ENCODE results near the gene SLC2A4.

Gene SLC2A4

DNA sequence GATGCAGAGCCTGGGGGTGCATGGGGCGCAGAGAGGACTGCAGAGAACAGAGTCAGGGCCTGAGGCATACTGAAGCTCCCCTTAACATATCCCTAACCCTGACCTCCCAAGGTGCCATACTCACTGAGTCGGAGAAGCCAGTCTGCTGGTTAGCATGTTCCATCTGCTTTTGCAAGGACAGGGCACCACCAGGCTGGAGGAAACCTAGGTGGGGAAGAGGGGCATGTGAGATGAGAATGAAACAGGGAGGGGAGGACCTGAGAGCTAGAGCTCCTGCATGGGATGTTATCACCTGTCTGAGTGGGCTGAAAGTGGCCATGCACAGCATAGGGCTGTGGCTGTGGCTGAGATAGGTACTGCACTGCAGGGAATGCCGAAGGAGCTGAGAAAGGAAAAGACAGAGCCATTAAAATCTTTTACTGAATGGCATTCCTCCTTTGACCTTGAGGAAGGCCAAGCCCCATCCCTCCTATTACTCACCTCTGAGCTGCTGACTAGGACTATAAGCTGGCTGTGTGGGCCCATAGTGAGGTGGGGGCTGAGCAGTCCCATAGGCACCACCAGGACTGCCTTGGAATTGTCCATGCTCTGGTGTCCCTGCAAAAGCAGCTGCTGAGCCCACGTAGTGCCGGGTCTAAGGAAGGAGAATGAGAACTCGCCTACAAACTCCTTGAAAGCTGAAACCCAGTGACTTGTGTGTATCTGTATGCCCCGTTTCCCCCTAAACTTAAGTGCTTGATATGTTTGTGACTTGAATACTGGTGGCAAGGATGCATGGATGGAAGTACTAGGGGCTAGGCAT lies 31.8 kb downstream of the SLC2A4 start:
- Histone ChIP-seq H3K36me3 (ENCODE audit: control insufficient read depth in 2 of 2, insufficient read depth in 2 of 2, low read length in 2 of 2) (peaks cover 43 to 53% of the 10 kb centered on the region in 2 donors), H3K9me3 (ENCODE audit: control insufficient read depth in 2 of 2, low read length in 2 of 2) (no peaks in the 10 kb centered on the region), H3K27ac (ENCODE audit: low read depth in 2 of 2, low read length in 2 of 2) (no peak overlapping the region), H3K4me3 (ENCODE audit: low read length in 2 of 2) (no peak overlapping the region), H3K27me3 (ENCODE audit: control insufficient read depth in 2 of 2, insufficient read depth in 2 of 2, low read length in 2 of 2) (no peaks in the 10 kb centered on the region), H3K9ac (ENCODE audit: low read depth in 1 of 2, low read length in 2 of 2) (no peak overlapping the region), H3K4me1 (ENCODE audit: control insufficient read depth in 2 of 2, insufficient read depth in 2 of 2, low read length in 2 of 2) (peaks cover 33 to 40% of the 10 kb centered on the region in 2 donors)

DNA sequence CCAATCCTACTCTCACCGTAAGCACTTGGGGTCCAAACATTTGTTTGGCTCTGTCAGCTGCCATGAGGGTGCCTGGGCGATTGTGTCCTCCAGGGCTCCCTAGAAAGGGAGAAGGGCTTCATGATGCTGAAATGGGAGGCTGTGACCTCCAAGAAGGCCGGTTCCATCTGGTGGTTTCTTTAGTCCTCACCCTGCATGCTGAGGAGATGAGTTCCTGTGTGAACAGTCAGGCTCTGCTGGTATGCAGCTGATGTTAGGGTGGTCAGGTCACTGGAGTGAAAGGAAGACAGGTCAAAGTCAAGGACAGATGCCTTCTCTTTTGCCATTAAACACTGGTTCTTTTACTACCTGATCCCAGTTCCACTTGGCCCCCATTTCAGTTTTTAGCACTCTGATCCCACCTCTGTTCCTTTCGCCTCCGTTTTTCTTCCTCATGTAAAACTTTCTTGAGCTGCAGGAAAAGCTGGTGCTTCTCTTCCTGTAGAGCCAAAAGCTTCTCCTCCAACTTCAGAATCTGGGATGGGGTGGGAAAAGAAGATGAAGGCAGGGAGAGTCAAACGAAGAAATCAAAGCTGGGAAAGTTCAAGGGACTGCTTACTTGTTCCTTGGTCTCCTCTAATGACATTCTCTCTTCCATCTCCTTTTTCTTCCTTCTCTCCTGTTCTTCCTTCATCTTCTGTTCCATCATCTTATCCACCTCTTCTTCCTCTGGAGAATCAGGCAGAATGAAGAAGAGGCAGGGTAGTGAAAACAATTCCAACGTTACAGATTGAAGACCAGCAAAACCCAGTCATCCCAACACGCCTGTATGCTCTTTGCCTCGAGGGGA lies 32.6 kb downstream of the SLC2A4 start:
- Histone ChIP-seq H3K36me3 (ENCODE audit: control insufficient read depth in 2 of 2, insufficient read depth in 2 of 2, low read length in 2 of 2) (peaks cover 49 to 62% of the 10 kb centered on the region in 2 donors), H3K27me3 (ENCODE audit: control insufficient read depth in 2 of 2, insufficient read depth in 2 of 2, low read length in 2 of 2) (no peaks in the 10 kb centered on the region), H3K27ac (ENCODE audit: low read depth in 2 of 2, low read length in 2 of 2) (peak overlapping the region; percentile 87 to 93), H3K9me3 (ENCODE audit: control insufficient read depth in 2 of 2, low read length in 2 of 2) (no peaks in the 10 kb centered on the region), H3K4me3 (ENCODE audit: low read length in 2 of 2) (peak overlapping the region; percentile 81 to 88), H3K9ac (ENCODE audit: low read depth in 1 of 2, low read length in 2 of 2) (peak overlapping the region; percentile 86 to 87), H3K4me1 (ENCODE audit: control insufficient read depth in 2 of 2, insufficient read depth in 2 of 2, low read length in 2 of 2) (peaks cover 26 to 35% of the 10 kb centered on the region in 2 donors)

DNA sequence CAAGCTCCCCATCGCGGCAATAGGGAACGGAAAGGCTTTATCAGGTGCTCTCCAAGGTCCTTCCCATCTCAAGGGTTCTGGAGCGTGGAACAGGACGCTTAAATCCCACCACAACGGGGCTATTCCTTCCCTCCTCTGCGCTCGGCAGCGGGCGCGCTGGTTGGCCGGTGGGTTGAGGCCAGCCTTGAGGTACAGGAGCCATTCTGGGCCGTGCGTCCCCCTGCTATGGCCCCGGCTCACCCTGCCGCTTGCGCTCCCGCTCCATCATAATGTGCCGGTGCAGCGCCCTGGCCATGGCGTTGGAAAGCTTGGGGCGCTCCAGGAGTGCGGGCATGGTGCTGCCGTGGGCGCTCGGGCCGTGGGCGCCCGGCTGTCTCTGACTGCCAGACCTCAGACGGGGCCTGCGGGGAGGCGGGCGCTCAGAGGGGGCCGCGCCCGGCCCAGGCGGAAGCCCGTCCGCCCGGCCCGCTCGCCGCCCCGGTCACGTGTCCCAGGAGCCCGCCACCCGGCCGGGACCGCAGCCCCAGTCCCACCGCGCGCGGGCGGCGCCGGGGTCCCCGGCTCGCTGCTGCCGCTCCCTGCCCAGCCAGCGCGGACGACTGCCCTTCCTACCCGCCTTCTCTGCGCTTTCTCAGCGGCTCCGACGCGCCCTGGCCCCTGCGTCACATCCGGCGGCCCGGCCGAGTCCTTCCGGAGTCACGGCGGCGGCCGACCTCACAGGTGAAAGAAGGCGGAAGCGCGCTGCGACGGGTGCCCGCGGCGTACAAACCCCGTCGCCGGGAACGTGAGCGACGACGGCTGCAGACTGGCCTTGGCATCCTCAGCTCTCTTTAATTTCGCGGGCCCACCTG lies 33.4 kb downstream of the SLC2A4 start, which contains the start of gene GPS2:
GPS2 (minus strand) TSS at position 642 of the 851 bp plus-strand sequence; CDS start at position 334, 308 bp downstream.
- peaks cover 44 to 57% of the 10 kb centered on the region in 2 donors for H3K36me3 ChIP-seq (ENCODE audit: control insufficient read depth in 2 of 2, insufficient read depth in 2 of 2, low read length in 2 of 2)
- peak within 1 kb of the TSS; percentile 86 to 87 for H3K9ac ChIP-seq (ENCODE audit: low read depth in 1 of 2, low read length in 2 of 2)
- H3K27ac ChIP-seq (ENCODE audit: low read depth in 2 of 2, low read length in 2 of 2): peak within 1 kb of the TSS; percentile 87 to 93
- H3K27me3 ChIP-seq (ENCODE audit: control insufficient read depth in 2 of 2, insufficient read depth in 2 of 2, low read length in 2 of 2): no peaks in the 10 kb centered on the region
- peak within 1 kb of the TSS; percentile 81 to 88 for H3K4me3 ChIP-seq (ENCODE audit: low read length in 2 of 2)
- peaks cover 18 to 26% of the 10 kb centered on the region in 2 donors for H3K4me1 ChIP-seq (ENCODE audit: control insufficient read depth in 2 of 2, insufficient read depth in 2 of 2, low read length in 2 of 2)
- H3K9me3 ChIP-seq (ENCODE audit: control insufficient read depth in 2 of 2, low read length in 2 of 2): no peaks in the 10 kb centered on the region

DNA sequence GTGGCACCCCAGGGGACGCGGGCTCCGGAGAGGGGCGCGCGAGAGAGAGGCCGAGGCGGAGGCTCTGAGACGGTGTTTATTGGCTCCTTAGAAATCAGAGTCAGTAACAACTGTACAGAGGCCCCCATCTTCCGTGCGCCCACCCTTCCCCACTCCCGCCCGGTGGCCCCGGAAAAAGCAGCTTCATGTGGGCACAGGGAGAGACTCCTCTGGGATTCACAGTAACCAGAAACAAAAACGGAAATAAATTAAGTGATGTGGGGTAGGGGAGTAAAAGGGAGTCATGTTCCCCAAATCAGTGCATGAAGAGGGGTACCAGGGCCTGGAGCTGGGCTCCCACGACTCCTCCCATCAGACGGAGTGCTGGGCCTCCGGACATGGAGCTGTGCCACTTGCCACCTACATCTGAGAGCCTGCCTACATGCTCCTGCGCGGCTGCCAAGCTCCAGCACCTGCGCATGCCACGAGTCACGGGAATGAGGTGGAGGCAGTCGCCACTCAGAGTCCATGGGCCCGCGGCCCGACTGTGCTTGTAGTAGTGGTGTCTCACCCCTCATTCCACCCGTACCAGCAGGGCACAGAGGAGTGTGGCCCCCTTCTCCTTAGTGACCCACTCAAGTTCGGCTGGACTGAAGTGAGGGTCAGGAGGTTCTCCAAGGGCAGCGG lies 34.2 kb downstream of the SLC2A4 start:
- H3K36me3 ChIP-seq (ENCODE audit: control insufficient read depth in 2 of 2, insufficient read depth in 2 of 2, low read length in 2 of 2): peaks cover 42 to 55% of the 10 kb centered on the region in 2 donors

DNA sequence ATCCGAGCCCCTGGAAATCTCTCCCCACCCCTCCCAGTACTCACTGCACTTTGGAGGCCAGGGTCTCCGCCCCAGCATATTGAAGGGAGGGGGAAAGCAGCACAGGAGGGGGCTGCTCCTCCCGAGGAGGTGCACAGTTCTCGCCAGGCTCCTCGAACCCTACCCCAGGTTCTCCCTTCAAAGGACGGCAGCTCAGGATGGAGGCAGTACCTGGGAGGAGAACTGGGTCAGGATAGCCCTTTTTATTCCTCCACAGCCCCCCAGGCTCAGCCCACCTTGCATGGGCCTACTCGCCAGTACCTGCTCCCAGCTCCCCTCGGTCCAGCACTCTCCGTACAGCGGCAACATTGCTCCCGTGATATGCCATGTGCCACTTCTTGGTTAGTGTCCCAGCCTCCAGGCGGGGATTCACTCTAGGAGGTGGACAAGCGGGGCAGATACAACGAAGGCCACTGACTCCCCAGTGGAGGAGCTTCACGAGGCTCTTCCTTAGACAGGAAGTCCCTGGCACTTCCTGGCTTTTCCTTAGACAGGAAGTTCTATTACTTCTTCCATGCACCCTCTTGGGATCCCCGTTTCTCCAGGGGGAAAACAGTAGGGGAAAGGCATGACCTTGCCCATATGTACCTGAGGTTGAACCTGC lies 35.8 kb downstream of the SLC2A4 start:
- Histone ChIP-seq H3K27me3 (ENCODE audit: control insufficient read depth in 2 of 2, insufficient read depth in 2 of 2, low read length in 2 of 2) (no peaks in the 10 kb centered on the region), H3K36me3 (ENCODE audit: control insufficient read depth in 2 of 2, insufficient read depth in 2 of 2, low read length in 2 of 2) (peaks cover 46 to 58% of the 10 kb centered on the region in 2 donors), H3K9ac (ENCODE audit: low read depth in 1 of 2, low read length in 2 of 2) (no peak overlapping the region), H3K4me3 (ENCODE audit: low read length in 2 of 2) (no peak overlapping the region), H3K9me3 (ENCODE audit: control insufficient read depth in 2 of 2, low read length in 2 of 2) (no peaks in the 10 kb centered on the region), H3K4me1 (ENCODE audit: control insufficient read depth in 2 of 2, insufficient read depth in 2 of 2, low read length in 2 of 2) (peaks cover 14 to 24% of the 10 kb centered on the region in 2 donors), H3K27ac (ENCODE audit: low read depth in 2 of 2, low read length in 2 of 2) (no peak overlapping the region)

More for the DNA sequence above, 34.2 kb downstream of the SLC2A4 start:
- Histone ChIP-seq H3K4me3 (ENCODE audit: low read length in 2 of 2) (peak overlapping the region; percentile 81 to 88), H3K9ac (ENCODE audit: low read depth in 1 of 2, low read length in 2 of 2) (peak overlapping the region; percentile 86 to 87), H3K4me1 (ENCODE audit: control insufficient read depth in 2 of 2, insufficient read depth in 2 of 2, low read length in 2 of 2) (peaks cover 14 to 24% of the 10 kb centered on the region in 2 donors), H3K27me3 (ENCODE audit: control insufficient read depth in 2 of 2, insufficient read depth in 2 of 2, low read length in 2 of 2) (no peaks in the 10 kb centered on the region), H3K9me3 (ENCODE audit: control insufficient read depth in 2 of 2, low read length in 2 of 2) (no peaks in the 10 kb centered on the region), H3K27ac (ENCODE audit: low read depth in 2 of 2, low read length in 2 of 2) (peak overlapping the region; percentile 87 to 93)

DNA sequence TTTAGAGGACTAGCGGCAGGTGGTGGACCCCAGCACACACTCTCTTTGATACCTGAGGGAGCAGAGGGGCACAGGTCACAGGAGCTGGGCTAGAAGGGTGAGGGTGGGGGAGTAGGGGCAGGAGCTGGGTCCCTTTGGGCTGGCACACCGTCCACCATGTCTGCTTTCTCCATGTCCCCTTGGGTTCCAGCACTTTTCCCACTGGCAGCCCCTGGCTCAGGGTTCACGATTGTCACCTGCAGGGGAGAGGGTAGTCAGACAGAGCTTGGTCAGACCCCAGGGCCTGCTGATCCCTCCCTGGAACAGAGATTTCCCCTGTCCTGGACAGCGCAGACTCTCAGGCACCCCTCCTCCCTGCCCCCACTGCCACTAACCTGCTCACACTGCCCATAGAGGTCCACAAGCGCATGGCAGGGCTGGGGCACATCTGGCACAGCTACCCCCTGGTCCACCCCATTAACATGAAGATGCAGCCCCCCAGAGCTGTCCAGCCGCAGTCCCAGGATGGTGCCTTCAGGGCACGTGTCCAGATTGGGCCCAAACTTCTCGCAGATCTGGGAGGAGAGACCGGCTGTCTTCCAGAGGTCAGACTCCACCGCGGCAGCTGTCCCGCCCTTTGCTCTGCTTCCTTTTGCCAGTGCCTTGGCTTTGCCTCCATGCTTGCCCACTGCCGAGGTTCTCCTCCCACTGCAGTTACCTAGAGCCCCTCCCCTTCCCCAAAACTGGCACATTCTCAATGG lies 36.8 kb downstream of the SLC2A4 start:
- Histone ChIP-seq H3K27me3 (ENCODE audit: control insufficient read depth in 2 of 2, insufficient read depth in 2 of 2, low read length in 2 of 2) (no peaks in the 10 kb centered on the region), H3K4me3 (ENCODE audit: low read length in 2 of 2) (no peak overlapping the region), H3K36me3 (ENCODE audit: control insufficient read depth in 2 of 2, insufficient read depth in 2 of 2, low read length in 2 of 2) (peaks cover 46 to 58% of the 10 kb centered on the region in 2 donors), H3K9ac (ENCODE audit: low read depth in 1 of 2, low read length in 2 of 2) (no peak overlapping the region), H3K9me3 (ENCODE audit: control insufficient read depth in 2 of 2, low read length in 2 of 2) (no peaks in the 10 kb centered on the region), H3K27ac (ENCODE audit: low read depth in 2 of 2, low read length in 2 of 2) (no peak overlapping the region), H3K4me1 (ENCODE audit: control insufficient read depth in 2 of 2, insufficient read depth in 2 of 2, low read length in 2 of 2) (peaks cover 14 to 18% of the 10 kb centered on the region in 2 donors)

DNA sequence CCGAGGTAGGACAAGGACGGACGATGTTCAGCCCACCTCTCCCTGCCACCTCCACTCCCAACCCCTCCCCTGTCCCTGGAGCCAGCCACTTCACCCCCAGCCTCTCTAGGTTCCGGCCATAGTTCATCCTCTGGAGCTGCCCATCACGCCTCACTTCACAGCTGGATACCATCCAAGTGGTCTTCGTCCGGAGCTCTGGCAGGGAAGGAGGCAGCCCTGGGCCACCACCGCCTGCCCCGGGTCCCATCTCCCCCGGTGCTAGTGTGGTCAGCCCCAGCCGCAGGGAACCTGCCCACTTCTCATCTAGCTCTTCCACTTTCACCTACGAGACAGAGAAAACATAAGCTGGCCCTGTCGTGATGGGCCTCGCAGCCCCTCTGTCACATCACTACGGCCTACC lies 39.9 kb downstream of the SLC2A4 start:
- H3K27me3 ChIP-seq (ENCODE audit: control insufficient read depth in 2 of 2, insufficient read depth in 2 of 2, low read length in 2 of 2): no peaks in the 10 kb centered on the region
- H3K4me1 ChIP-seq (ENCODE audit: control insufficient read depth in 2 of 2, insufficient read depth in 2 of 2, low read length in 2 of 2): peaks cover 0 to 3% of the 10 kb centered on the region in 2 donors
- H3K36me3 ChIP-seq (ENCODE audit: control insufficient read depth in 2 of 2, insufficient read depth in 2 of 2, low read length in 2 of 2): peaks cover 51 to 72% of the 10 kb centered on the region in 2 donors
- no peaks in the 10 kb centered on the region for H3K9me3 ChIP-seq (ENCODE audit: control insufficient read depth in 2 of 2, low read length in 2 of 2)
- H3K4me3 ChIP-seq (ENCODE audit: low read length in 2 of 2): no peak overlapping the region
- no peak overlapping the region for H3K27ac ChIP-seq (ENCODE audit: low read depth in 2 of 2, low read length in 2 of 2)
- H3K9ac ChIP-seq (ENCODE audit: low read depth in 1 of 2, low read length in 2 of 2): no peak overlapping the region

DNA sequence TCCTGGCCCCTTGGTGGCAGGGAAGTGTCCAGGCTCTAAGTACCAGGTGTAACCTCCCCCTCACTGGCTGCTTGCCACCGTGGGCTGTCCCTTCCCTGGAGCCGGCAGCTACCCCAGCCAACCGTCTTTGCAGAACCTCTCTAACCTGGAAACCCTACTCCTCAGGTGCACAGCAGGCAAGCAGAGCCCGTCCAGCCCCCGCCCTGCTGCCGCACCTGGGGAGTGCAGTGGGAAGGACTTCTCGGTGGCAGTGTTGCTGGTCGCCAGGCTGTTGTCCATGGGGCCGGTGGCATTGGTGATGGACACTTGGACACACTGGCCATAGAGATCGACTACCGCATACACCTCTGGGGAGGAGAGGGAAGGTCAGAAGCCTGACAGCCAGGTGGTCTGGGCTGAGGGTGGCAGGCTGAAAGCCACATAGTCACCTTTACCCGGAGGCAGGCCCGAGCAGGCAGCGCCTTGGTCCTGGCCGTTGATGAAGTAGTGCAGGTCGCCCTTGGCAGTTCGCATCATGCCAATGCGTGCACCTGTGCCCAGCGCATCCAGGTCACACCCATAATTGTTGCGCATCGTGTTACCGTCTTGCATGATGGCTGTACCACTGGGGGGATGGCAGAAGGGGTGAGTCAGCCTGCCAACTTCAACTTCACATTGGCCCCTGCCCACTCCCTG lies 41.1 kb downstream of the SLC2A4 start:
- Histone ChIP-seq H3K9ac (ENCODE audit: low read depth in 1 of 2, low read length in 2 of 2) (no peak overlapping the region), H3K4me1 (ENCODE audit: control insufficient read depth in 2 of 2, insufficient read depth in 2 of 2, low read length in 2 of 2) (peaks cover 0 to 3% of the 10 kb centered on the region in 2 donors), H3K36me3 (ENCODE audit: control insufficient read depth in 2 of 2, insufficient read depth in 2 of 2, low read length in 2 of 2) (peaks cover 51 to 74% of the 10 kb centered on the region in 2 donors), H3K27ac (ENCODE audit: low read depth in 2 of 2, low read length in 2 of 2) (no peak overlapping the region), H3K4me3 (ENCODE audit: low read length in 2 of 2) (no peak overlapping the region), H3K9me3 (ENCODE audit: control insufficient read depth in 2 of 2, low read length in 2 of 2) (no peaks in the 10 kb centered on the region), H3K27me3 (ENCODE audit: control insufficient read depth in 2 of 2, insufficient read depth in 2 of 2, low read length in 2 of 2) (no peaks in the 10 kb centered on the region)
